Measurements from ENCODE around the gene ATP8B4. TPM values are rescaled to one million over a fixed set of nuclear protein-coding genes. Genes with fewer than 3 reads are reported as not detected.

Gene ATP8B4
- total and polyA plus RNA-seq, 2 of the 8 experiments (the other 6 are each of a cell fraction or from before 2014, with no cell fraction given): 0.17 to 0.24 TPM

DNA sequence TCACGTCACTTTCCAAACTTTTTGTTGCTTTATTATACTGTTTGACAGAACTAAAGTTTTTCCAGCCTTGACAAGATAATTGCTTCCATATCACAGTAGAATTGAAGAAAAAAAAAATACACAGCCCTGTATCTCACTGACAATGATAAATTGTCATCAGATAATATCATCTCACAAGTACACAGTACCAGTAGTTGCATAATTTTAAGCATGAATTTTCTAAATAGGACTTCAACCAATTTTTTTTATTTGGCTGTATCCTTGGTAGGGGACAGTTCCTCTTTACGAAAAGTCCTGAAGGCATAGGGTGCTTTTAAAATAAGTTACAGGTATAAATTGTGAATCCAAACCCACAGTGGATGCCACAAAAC lies 230.7 kb downstream of the ATP8B4 start:
- ChIA-PET POLR2A (ENCODE audit: partially characterized antibody) (no interaction called here), CTCF (ENCODE audit: partially characterized antibody) (interaction anchor here (0.6 to 5.2 kb wide), 3 partner anchors 11 to 408 kb away, joined by 3 to 31 read pairs (median 4); no protein-coding TSS in a partner anchor)
- no peak for TF ChIP-seq SAP30 (IDR thresholded peaks at IDR 0.05; ENCODE audit: insufficient read depth, insufficient replicate concordance, low read length)
- TF ChIP-seq BRCA1 (IDR thresholded peaks at IDR 0.05; ENCODE audit: low read depth, low read length): no peak
- no peak for TF ChIP-seq RBBP5 (IDR thresholded peaks at IDR 0.05; ENCODE audit: borderline replicate concordance, low read depth, low read length)
- TF ChIP-seq HDAC2 (IDR thresholded peaks at IDR 0.05; ENCODE audit: borderline replicate concordance in 1 of 2, low read depth in 2 of 2, low read length in 2 of 2): no peak
- no peak overlapping the region for H4K5ac ChIP-seq (ENCODE audit: insufficient read length, low read depth, low read length)
- H3K4me3 ChIP-seq (ENCODE audit: extremely low read depth in 1 of 4, insufficient read depth in 2 of 4, low read depth in 3 of 4, low read length in 4 of 4): no peak overlapping the region
- no peak overlapping the region for H2AFZ ChIP-seq (ENCODE audit: low read length)
- H4K91ac ChIP-seq (replicated peaks; ENCODE audit: insufficient read length, low read length): no peak overlapping the region
- FAIRE-seq (no peak), DNase-seq (ENCODE audit: low read depth in 1 of 2, low spot score in 2 of 2) (no peak)
- 93% methylated on average over 2 of the region's 2 CpGs; no CpG with 5 or more reads in 1 of the 2 experiments for WGBS, 2 experiments (ENCODE audit: extremely low coverage in 1 of 2, insufficient coverage in 1 of 2, insufficient read length in 1 of 2, insufficient replicate concordance in 2 of 2, low coverage in 1 of 2, low lambda C conversion rate in 2 of 2, missing lambda C conversion rate in 1 of 2)
- no peak overlapping the region for H2BK5ac ChIP-seq (ENCODE audit: low read depth, low read length)
- no peaks in the 10 kb centered on the region for H3K27me3 ChIP-seq (replicated peaks in 1 of 4; ENCODE audit: control insufficient read depth in 3 of 4, extremely low read depth in 1 of 4, insufficient read depth in 3 of 4, low read length in 3 of 4)
- H2BK120ac ChIP-seq (replicated peaks; ENCODE audit: low read depth, low read length): no peak overlapping the region
- no peak overlapping the region for H3K18ac ChIP-seq (ENCODE audit: extremely low read depth, low read length)
- H2AK5ac ChIP-seq (ENCODE audit: low read depth, low read length): no peak overlapping the region
- H3K4ac ChIP-seq (replicated peaks; ENCODE audit: insufficient read length, low read depth, low read length): no peak overlapping the region
- no peak overlapping the region for H2BK12ac ChIP-seq (ENCODE audit: low read depth, low read length)
- no peak overlapping the region for H3K4me2 ChIP-seq (ENCODE audit: insufficient read depth in 1 of 2, low read depth in 2 of 2, low read length in 2 of 2)
- H4K20me1 ChIP-seq (replicated peaks in 1 of 2; ENCODE audit: control insufficient read depth in 1 of 2, insufficient read depth in 2 of 2, low read length in 2 of 2): no peaks in the 10 kb centered on the region
- H3K79me2 ChIP-seq (ENCODE audit: control insufficient read depth in 1 of 2, insufficient read depth in 2 of 2, low read length in 2 of 2): no peaks in the 10 kb centered on the region
- H2BK20ac ChIP-seq (ENCODE audit: low read length): no peak overlapping the region; the same call in 1 of the 2 replicates
- no peaks in the 10 kb centered on the region for H3K9me3 ChIP-seq (ENCODE audit: insufficient read depth in 2 of 2, low read depth in 1 of 2, low read length in 1 of 2)
- no peaks in the 10 kb centered on the region for H3K36me3 ChIP-seq (ENCODE audit: control insufficient read depth in 2 of 4, insufficient read depth in 4 of 4, low read length in 3 of 4)
- no peaks in the 10 kb centered on the region for H3K23me2 ChIP-seq (ENCODE audit: low read depth, low read length)
- no peak overlapping the region for H4K8ac ChIP-seq (ENCODE audit: extremely low read depth, insufficient read depth, low read length)
- H3K23ac ChIP-seq (ENCODE audit: insufficient read length): no peak overlapping the region
- no peak overlapping the region for H3K9ac ChIP-seq (replicated peaks in 1 of 4; ENCODE audit: extremely low read depth in 1 of 4, low read depth in 3 of 4, low read length in 3 of 4)
- no peaks in the 10 kb centered on the region for H3K79me1 ChIP-seq (ENCODE audit: low read depth, low read length)
- H3K27ac ChIP-seq (ENCODE audit: low read depth, low read length): no peak overlapping the region
- H2BK15ac ChIP-seq (ENCODE audit: low read length): no peak overlapping the region
- no peak overlapping the region for H3K56ac ChIP-seq (replicated peaks; ENCODE audit: insufficient read length, low read depth, low read length)
- no peak overlapping the region for H3K14ac ChIP-seq (ENCODE audit: insufficient read length)
- H3K4me1 ChIP-seq (replicated peaks in 1 of 4; ENCODE audit: control insufficient read depth in 3 of 4, insufficient read depth in 4 of 4, low read length in 3 of 4): peaks cover 0 to 2% (median 0%) of the 10 kb centered on the region in 4 experiments; a peak in 3 of 7 replicates
